ENCODE results near the gene ZSWIM6.

Gene ZSWIM6

GRCh38 chr5:61563401-61563800 lies 231.3 kb downstream of the ZSWIM6 start:
- FAIRE-seq: no peak

GRCh38 chr5:61567337-61567736 lies 235.3 kb downstream of the ZSWIM6 start:
- FAIRE-seq: no peak

- no peak for FAIRE-seq
These were observed 237.3 kb downstream of the ZSWIM6 start for GRCh38 chr5:61569353-61569752.

GRCh38 chr5:61570767-61571166 lies 238.7 kb downstream of the ZSWIM6 start:
- FAIRE-seq: no peak

GRCh38 chr5:61572959-61573358 lies 240.9 kb downstream of the ZSWIM6 start:
- no peak for FAIRE-seq

- FAIRE-seq: no peak
These were observed 243.0 kb downstream of the ZSWIM6 start for GRCh38 chr5:61575103-61575502.

GRCh38 chr5:61575581-61575980 lies 243.5 kb downstream of the ZSWIM6 start:
- FAIRE-seq: no peak

- FAIRE-seq: no peak
These were observed 244.5 kb downstream of the ZSWIM6 start for GRCh38 chr5:61576556-61576955.

- FAIRE-seq: no peak
These were observed 246.9 kb downstream of the ZSWIM6 start for GRCh38 chr5:61578858-61579503.

GRCh38 chr5:61582205-61582820 lies 250.3 kb downstream of the ZSWIM6 start:
- FAIRE-seq: no peak

- FAIRE-seq: no peak
These were observed 250.8 kb downstream of the ZSWIM6 start for GRCh38 chr5:61582887-61583286.

- FAIRE-seq: no peak
These were observed 254.3 kb downstream of the ZSWIM6 start for GRCh38 chr5:61586096-61587084.

- FAIRE-seq: no peak
These were observed 255.1 kb downstream of the ZSWIM6 start for GRCh38 chr5:61587125-61587524.

- no peak for FAIRE-seq
These were observed 256.2 kb downstream of the ZSWIM6 start for GRCh38 chr5:61588216-61588615.

GRCh38 chr5:61589946-61590345 lies 257.9 kb downstream of the ZSWIM6 start:
- FAIRE-seq: no peak

GRCh38 chr5:61590473-61590872 lies 258.4 kb downstream of the ZSWIM6 start:
- no peak for FAIRE-seq

- FAIRE-seq: no peak
These were observed 259.8 kb downstream of the ZSWIM6 start for GRCh38 chr5:61591859-61592258.

GRCh38 chr5:61595426-61595825 lies 263.4 kb downstream of the ZSWIM6 start:
- FAIRE-seq: no peak
